IMR-90 (cell line): ENCODE measurements around the gene DPYD.

Experiments used
- FOS ChIP-seq: fragments of 150-350 bp; IDR thresholded peaks from 2 replicates; pipeline ENCODE4 v1.6.1; 2016; ENCODE audit warnings: low read depth, low read length
- MAZ ChIP-seq: IDR thresholded peaks from 2 replicates; pipeline ENCODE4 v1.6.1; 2012; ENCODE audit warnings: low read depth, mild to moderate bottlenecking, low read length, improper control_type of control experiment, moderate library complexity, borderline replicate concordance
- MXI1 ChIP-seq: IDR thresholded peaks from 2 replicates; pipeline ENCODE4 v1.6.1; 2012; ENCODE audit warnings: low read depth, mild to moderate bottlenecking, low read length, moderate library complexity, borderline replicate concordance
- POLR2A ChIP-seq: IDR thresholded peaks from 2 replicates; pipeline ENCODE4 v1.6.1; 2012; ENCODE audit warnings: mild to moderate bottlenecking, low read depth, low read length
- RAD21 ChIP-seq: IDR thresholded peaks from 2 replicates; pipeline ENCODE4 v1.6.1; 2012; ENCODE audit warnings: low read length, improper control_type of control experiment
- RCOR1 ChIP-seq: IDR thresholded peaks from 2 replicates; pipeline ENCODE4 v1.6.1; 2012; ENCODE audit warnings: mild to moderate bottlenecking, low read length, improper control_type of control experiment; ENCODE audit not compliant: insufficient replicate concordance
- RFX5 ChIP-seq: IDR thresholded peaks from 2 replicates; pipeline ENCODE4 v1.8.0; 2012; ENCODE audit warnings: low read depth, mild to moderate bottlenecking, low read length, moderate library complexity
- SMC3 ChIP-seq: fragments of 150-350 bp; IDR thresholded peaks from 2 replicates; pipeline ENCODE4 v1.6.1; 2016; ENCODE audit warnings: low read depth, mild to moderate bottlenecking, antibody characterized with exemption, low read length, moderate library complexity
- TF ChIP-seq, protein P1 (sequence below): conservative IDR thresholded peaks from 2 replicates; pipeline ENCODE4 v1.5.1; 2012; ENCODE audit warnings: mild to moderate bottlenecking, low read depth, low read length, improper control_type of control experiment

DNA sequence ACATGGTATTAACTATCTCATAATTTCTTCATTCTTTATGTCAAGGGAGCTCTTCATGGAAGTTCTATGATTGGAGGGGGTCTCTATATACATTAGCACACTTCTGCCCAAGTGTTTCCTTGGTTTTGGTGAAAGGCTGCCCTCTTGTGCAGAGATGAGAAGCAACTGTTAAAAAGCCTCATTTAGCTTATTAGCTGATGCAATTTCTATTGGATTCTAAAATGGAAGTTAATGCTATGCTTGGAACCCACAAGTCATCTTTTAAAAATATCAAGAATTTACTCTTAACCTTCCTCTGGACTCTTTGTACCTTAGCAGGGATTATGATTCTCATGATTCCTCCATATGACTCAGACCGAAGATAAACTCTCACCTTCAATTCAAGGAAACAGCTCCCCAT, 870.3 kb downstream of the DPYD start:
- TF ChIP-seq MXI1 (no peak), RCOR1 (no peak), SMC3 (peak; percentile 35; the same call in 1 of the 2 replicates), RFX5 (no peak), RAD21 (peak; percentile 54), POLR2A (no peak), MAZ (no peak), FOS (no peak)
- TF ChIP-seq, protein P1, sequence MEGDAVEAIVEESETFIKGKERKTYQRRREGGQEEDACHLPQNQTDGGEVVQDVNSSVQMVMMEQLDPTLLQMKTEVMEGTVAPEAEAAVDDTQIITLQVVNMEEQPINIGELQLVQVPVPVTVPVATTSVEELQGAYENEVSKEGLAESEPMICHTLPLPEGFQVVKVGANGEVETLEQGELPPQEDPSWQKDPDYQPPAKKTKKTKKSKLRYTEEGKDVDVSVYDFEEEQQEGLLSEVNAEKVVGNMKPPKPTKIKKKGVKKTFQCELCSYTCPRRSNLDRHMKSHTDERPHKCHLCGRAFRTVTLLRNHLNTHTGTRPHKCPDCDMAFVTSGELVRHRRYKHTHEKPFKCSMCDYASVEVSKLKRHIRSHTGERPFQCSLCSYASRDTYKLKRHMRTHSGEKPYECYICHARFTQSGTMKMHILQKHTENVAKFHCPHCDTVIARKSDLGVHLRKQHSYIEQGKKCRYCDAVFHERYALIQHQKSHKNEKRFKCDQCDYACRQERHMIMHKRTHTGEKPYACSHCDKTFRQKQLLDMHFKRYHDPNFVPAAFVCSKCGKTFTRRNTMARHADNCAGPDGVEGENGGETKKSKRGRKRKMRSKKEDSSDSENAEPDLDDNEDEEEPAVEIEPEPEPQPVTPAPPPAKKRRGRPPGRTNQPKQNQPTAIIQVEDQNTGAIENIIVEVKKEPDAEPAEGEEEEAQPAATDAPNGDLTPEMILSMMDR, result peak; percentile 53
